ENCODE results near the gene IRS1.
A peak's percentile ranks its signal among the peaks of the same experiment; 100 is the strongest.

The IRS1 gene

DNA sequence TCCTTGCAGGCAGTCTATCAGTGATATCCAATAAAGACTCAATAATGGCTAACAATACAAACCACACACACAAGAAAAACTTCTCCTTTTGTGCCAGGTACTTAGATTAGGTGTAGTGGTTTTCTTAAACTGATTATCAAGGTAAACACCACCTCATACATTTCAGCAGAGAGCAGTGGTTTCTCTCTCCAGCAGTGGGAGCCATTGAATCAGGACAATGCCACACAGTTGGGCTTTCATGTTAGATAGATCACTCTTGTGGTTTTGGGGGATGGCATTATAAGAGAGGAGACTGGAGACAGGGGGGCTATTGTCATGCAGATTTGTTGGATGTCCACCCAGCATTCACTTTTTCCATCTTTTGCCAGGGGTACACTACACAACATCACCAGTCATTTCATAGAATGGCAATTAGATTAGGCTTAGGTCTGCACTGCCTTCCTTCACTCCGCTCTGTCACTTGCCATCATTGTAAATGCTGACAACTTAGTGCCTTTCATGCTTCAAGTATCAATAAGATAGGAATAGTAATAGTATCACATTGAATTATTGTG, 13.6 kb upstream of the IRS1 start:
- no peaks in the 10 kb centered on the region for H3K27me3 ChIP-seq (ENCODE audit: low read depth, low read length)
- H3K9me3 ChIP-seq (ENCODE audit: control insufficient read depth in 1 of 2, low read length in 2 of 2), result no peaks in the 10 kb centered on the region
- no peaks in the 10 kb centered on the region for H3K36me3 ChIP-seq (ENCODE audit: control insufficient read depth in 1 of 2, insufficient read depth in 2 of 2, low read length in 2 of 2)
- no peaks in the 10 kb centered on the region for H3K4me1 ChIP-seq (ENCODE audit: control insufficient read depth in 1 of 2, insufficient read depth in 2 of 2, low read length in 2 of 2)
- no peak overlapping the region for H3K27ac ChIP-seq (ENCODE audit: low read length)
- H3K4me3 ChIP-seq (ENCODE audit: low read depth in 1 of 2, low read length in 2 of 2), result no peak overlapping the region

DNA sequence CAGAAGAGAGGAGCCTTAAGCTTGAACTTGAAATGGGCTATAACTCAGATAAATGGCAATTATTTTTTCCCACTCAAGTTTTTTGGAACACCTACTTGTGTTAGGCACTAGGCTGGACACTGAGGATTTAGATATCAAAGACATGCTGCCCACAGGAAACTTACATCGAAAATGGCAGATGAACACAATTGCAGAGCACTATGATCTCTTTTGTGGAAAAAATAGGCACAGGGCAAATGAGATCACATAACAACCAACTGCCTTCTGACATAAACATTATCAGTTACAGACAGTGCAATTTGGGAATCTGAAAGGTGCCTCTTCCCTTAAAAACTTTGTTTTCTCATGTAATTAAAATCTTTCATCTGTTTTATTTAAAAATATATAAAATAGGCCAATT, 3.8 kb upstream of the IRS1 start:
- Histone ChIP-seq H3K27me3 (ENCODE audit: low read depth, low read length) (no peaks in the 10 kb centered on the region), H3K36me3 (ENCODE audit: control insufficient read depth in 1 of 2, insufficient read depth in 2 of 2, low read length in 2 of 2) (no peaks in the 10 kb centered on the region), H3K9me3 (ENCODE audit: control insufficient read depth in 1 of 2, low read length in 2 of 2) (no peaks in the 10 kb centered on the region), H3K4me3 (ENCODE audit: low read depth in 1 of 2, low read length in 2 of 2) (no peak overlapping the region), H3K27ac (ENCODE audit: low read length) (no peak overlapping the region), H3K4me1 (ENCODE audit: control insufficient read depth in 1 of 2, insufficient read depth in 2 of 2, low read length in 2 of 2) (peaks cover 0 to 16% of the 10 kb centered on the region in 2 donors)

DNA sequence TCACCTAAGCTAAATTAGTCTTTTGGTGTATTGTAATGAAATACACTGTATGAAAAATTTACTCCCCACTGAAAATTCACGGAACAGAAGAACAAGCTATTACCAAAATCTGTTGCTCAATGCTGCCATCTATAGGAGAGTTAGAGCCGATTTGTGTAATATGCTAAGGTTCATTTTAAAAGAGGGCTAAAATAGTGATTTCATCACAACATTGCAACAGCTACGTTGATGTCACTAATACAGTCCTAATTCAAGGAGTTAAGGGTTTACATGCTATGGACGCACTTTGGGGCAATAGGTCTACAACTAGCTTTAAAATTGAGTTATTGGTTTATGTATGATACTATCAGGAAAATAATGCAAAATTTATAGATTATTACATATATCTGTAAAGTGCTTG, 3.0 kb upstream of the IRS1 start:
- H3K9me3 ChIP-seq (ENCODE audit: control insufficient read depth in 1 of 2, low read length in 2 of 2), result no peaks in the 10 kb centered on the region
- H3K27me3 ChIP-seq (ENCODE audit: low read depth, low read length), result no peaks in the 10 kb centered on the region
- H3K4me1 ChIP-seq (ENCODE audit: control insufficient read depth in 1 of 2, insufficient read depth in 2 of 2, low read length in 2 of 2), result peaks cover 0 to 16% of the 10 kb centered on the region in 2 donors
- no peaks in the 10 kb centered on the region for H3K36me3 ChIP-seq (ENCODE audit: control insufficient read depth in 1 of 2, insufficient read depth in 2 of 2, low read length in 2 of 2)
- H3K4me3 ChIP-seq (ENCODE audit: low read depth in 1 of 2, low read length in 2 of 2), result no peak overlapping the region
- no peak overlapping the region for H3K27ac ChIP-seq (ENCODE audit: low read length)

- Histone ChIP-seq H3K27ac (ENCODE audit: low read length) (peak overlapping the region; percentile 80), H3K4me3 (ENCODE audit: low read depth in 1 of 2, low read length in 2 of 2) (peak overlapping the region; percentile 57 to 91), H3K9me3 (ENCODE audit: control insufficient read depth in 1 of 2, low read length in 2 of 2) (no peaks in the 10 kb centered on the region), H3K4me1 (ENCODE audit: control insufficient read depth in 1 of 2, insufficient read depth in 2 of 2, low read length in 2 of 2) (peaks cover 0 to 18% of the 10 kb centered on the region in 2 donors), H3K36me3 (ENCODE audit: control insufficient read depth in 1 of 2, insufficient read depth in 2 of 2, low read length in 2 of 2) (no peaks in the 10 kb centered on the region), H3K27me3 (ENCODE audit: low read depth, low read length) (no peaks in the 10 kb centered on the region)
Measured at GRCh38 chr2:226800941-226801784, 1.5 kb upstream of the IRS1 start.

DNA sequence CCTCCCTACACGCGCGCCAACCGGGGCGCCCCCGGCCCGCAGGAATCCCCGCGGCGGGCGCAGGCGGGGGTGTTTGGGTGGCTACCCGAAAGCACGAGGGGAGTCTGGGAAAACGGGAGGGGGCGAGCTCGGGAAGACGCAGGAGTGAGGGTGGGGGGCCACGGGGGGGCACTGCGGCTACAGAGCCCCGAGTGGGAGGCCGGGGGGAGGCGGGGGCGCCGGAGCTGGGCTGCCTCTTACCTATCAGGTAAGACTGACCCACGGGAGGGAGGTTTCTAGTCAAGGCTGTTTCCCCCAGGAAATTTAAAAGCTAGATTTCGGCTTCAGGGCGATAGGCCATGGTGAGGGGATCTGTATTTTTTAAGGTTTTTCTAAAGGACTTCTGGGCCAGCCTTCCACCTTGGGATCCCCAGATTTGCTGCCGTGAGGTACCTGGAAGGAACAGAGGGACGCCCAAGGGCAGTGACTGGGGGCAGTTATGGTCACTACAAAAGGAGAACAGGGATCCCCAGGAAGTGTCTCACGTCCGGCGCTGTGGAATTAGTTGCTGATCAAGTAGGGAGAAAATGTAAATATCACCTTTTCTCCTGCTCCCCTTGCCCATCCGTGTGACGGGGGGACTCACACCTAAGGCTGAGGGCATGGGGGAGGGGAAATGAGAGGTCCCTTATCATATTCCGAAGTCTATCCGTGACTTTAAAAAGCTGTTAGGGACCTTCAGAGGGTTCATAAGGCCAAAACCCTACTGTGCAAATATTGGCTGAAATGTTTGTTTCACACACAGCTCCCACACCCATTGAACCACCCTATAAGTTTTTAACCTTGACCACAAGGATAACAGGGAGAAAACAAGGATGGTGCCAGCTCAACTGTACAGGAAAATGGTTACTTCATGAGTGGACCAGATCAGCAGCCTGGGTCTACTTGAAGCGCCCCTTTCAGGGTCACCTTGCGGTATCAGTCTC, 638 bp upstream of the IRS1 start:
- Histone ChIP-seq H3K4me3 (ENCODE audit: low read depth in 1 of 2, low read length in 2 of 2) (peak overlapping the region; percentile 57 to 91), H3K9me3 (ENCODE audit: control insufficient read depth in 1 of 2, low read length in 2 of 2) (no peaks in the 10 kb centered on the region), H3K4me1 (ENCODE audit: control insufficient read depth in 1 of 2, insufficient read depth in 2 of 2, low read length in 2 of 2) (peaks cover 0 to 27% of the 10 kb centered on the region in 2 donors), H3K27me3 (ENCODE audit: low read depth, low read length) (no peaks in the 10 kb centered on the region), H3K36me3 (ENCODE audit: control insufficient read depth in 1 of 2, insufficient read depth in 2 of 2, low read length in 2 of 2) (no peaks in the 10 kb centered on the region), H3K27ac (ENCODE audit: low read length) (peak overlapping the region; percentile 80)

GRCh38 chr2:226798422-226799210, 1.0 kb downstream of the IRS1 start:
- H3K4me3 ChIP-seq (ENCODE audit: low read depth in 1 of 2, low read length in 2 of 2), result peak overlapping the region; percentile 60 to 91
- no peaks in the 10 kb centered on the region for H3K9me3 ChIP-seq (ENCODE audit: control insufficient read depth in 1 of 2, low read length in 2 of 2)
- peaks cover 0 to 29% of the 10 kb centered on the region in 2 donors for H3K4me1 ChIP-seq (ENCODE audit: control insufficient read depth in 1 of 2, insufficient read depth in 2 of 2, low read length in 2 of 2)
- no peaks in the 10 kb centered on the region for H3K36me3 ChIP-seq (ENCODE audit: control insufficient read depth in 1 of 2, insufficient read depth in 2 of 2, low read length in 2 of 2)
- no peaks in the 10 kb centered on the region for H3K27me3 ChIP-seq (ENCODE audit: low read depth, low read length)
- H3K27ac ChIP-seq (ENCODE audit: low read length), result peak overlapping the region; percentile 60

DNA sequence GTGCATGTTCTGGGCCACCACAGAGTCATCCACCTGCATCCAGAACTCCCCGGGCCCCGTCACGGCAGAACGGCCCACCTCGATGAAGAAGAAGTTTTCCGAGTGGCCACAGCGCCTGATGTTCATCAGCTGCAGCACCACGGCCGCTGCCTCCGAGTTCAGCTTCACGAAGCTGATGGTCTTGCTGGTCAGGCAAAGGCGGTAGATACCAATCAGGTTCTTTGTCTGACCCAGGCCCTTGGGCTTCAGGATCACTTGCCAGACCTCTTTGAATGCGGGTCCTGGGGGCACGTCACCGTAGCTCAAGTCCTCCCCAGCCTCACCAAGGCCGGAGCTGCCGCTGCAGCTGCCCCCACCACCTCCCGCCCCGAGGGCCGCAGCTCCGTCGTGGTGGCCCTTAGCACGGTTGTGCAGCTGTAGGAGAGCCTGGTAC, 1.6 kb downstream of the IRS1 start:
- H3K27ac ChIP-seq (ENCODE audit: low read length), result peak overlapping the region; percentile 60
- H3K27me3 ChIP-seq (ENCODE audit: low read depth, low read length), result no peaks in the 10 kb centered on the region
- H3K4me1 ChIP-seq (ENCODE audit: control insufficient read depth in 1 of 2, insufficient read depth in 2 of 2, low read length in 2 of 2), result peaks cover 0 to 29% of the 10 kb centered on the region in 2 donors

GRCh38 chr2:226797289-226797988, 2.2 kb downstream of the IRS1 start:
- H3K9me3 ChIP-seq (ENCODE audit: control insufficient read depth in 1 of 2, low read length in 2 of 2), result no peaks in the 10 kb centered on the region
- H3K4me1 ChIP-seq (ENCODE audit: control insufficient read depth in 1 of 2, insufficient read depth in 2 of 2, low read length in 2 of 2), result peaks cover 0 to 29% of the 10 kb centered on the region in 2 donors
- H3K36me3 ChIP-seq (ENCODE audit: control insufficient read depth in 1 of 2, insufficient read depth in 2 of 2, low read length in 2 of 2), result no peaks in the 10 kb centered on the region
- peak overlapping the region; percentile 60 for H3K27ac ChIP-seq (ENCODE audit: low read length)
- H3K27me3 ChIP-seq (ENCODE audit: low read depth, low read length), result no peaks in the 10 kb centered on the region
- H3K4me3 ChIP-seq (ENCODE audit: low read depth in 1 of 2, low read length in 2 of 2), result peak overlapping the region; percentile 60 to 91

More for the DNA sequence above, 1.6 kb downstream of the IRS1 start:
- Histone ChIP-seq H3K9me3 (ENCODE audit: control insufficient read depth in 1 of 2, low read length in 2 of 2) (no peaks in the 10 kb centered on the region), H3K4me3 (ENCODE audit: low read depth in 1 of 2, low read length in 2 of 2) (peak overlapping the region; percentile 60 to 91), H3K36me3 (ENCODE audit: control insufficient read depth in 1 of 2, insufficient read depth in 2 of 2, low read length in 2 of 2) (no peaks in the 10 kb centered on the region)

GRCh38 chr2:226796840-226797288, 2.8 kb downstream of the IRS1 start:
- Histone ChIP-seq H3K27me3 (ENCODE audit: low read depth, low read length) (no peaks in the 10 kb centered on the region), H3K36me3 (ENCODE audit: control insufficient read depth in 1 of 2, insufficient read depth in 2 of 2, low read length in 2 of 2) (no peaks in the 10 kb centered on the region), H3K9me3 (ENCODE audit: control insufficient read depth in 1 of 2, low read length in 2 of 2) (no peaks in the 10 kb centered on the region), H3K4me3 (ENCODE audit: low read depth in 1 of 2, low read length in 2 of 2) (peak overlapping the region; percentile 53 to 91), H3K27ac (ENCODE audit: low read length) (peak overlapping the region; percentile 23), H3K4me1 (ENCODE audit: control insufficient read depth in 1 of 2, insufficient read depth in 2 of 2, low read length in 2 of 2) (peaks cover 0 to 29% of the 10 kb centered on the region in 2 donors)

All from muscle layer of duodenum (tissue), 2 donors.